GM12873 (cell line): ENCODE data around the gene PRB4.

Experiments
- TF ChIP-seq, protein P1 (sequence below): IDR thresholded peaks from 2 replicates; pipeline ENCODE4 v1.5.1; 2012; ENCODE audit warnings: low read depth, mild to moderate bottlenecking, moderate library complexity, low read length, control low read depth; ENCODE audit not compliant: insufficient read depth; ENCODE audit errors: missing control alignments

Gene PRB4

DNA sequence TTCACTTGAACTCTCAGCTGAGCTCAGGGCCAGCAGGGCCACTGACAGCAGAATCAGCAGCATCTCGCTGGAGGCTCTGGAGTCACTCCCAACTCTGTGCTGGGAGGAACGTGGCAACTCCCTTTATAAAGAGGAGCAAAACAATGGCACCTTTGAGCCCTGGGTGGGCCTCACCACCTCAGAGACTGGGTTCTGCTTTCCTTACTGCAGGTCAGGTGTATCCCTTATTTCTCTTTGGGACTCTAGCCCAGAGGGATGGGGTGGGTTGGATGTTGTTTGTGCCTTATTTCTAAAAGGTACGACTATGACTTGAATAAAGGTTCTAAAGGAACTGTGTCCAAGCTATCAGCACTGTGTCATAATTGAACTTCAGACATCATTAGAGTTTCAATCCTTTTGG is at the start of gene PRB4:
Gene PRB4, minus strand, starts transcription at position 101 of the 400 bp plus-strand sequence. Its CDS starts 38 bp downstream, at position 63.
- TF ChIP-seq, protein P1, sequence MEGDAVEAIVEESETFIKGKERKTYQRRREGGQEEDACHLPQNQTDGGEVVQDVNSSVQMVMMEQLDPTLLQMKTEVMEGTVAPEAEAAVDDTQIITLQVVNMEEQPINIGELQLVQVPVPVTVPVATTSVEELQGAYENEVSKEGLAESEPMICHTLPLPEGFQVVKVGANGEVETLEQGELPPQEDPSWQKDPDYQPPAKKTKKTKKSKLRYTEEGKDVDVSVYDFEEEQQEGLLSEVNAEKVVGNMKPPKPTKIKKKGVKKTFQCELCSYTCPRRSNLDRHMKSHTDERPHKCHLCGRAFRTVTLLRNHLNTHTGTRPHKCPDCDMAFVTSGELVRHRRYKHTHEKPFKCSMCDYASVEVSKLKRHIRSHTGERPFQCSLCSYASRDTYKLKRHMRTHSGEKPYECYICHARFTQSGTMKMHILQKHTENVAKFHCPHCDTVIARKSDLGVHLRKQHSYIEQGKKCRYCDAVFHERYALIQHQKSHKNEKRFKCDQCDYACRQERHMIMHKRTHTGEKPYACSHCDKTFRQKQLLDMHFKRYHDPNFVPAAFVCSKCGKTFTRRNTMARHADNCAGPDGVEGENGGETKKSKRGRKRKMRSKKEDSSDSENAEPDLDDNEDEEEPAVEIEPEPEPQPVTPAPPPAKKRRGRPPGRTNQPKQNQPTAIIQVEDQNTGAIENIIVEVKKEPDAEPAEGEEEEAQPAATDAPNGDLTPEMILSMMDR = no peak

DNA sequence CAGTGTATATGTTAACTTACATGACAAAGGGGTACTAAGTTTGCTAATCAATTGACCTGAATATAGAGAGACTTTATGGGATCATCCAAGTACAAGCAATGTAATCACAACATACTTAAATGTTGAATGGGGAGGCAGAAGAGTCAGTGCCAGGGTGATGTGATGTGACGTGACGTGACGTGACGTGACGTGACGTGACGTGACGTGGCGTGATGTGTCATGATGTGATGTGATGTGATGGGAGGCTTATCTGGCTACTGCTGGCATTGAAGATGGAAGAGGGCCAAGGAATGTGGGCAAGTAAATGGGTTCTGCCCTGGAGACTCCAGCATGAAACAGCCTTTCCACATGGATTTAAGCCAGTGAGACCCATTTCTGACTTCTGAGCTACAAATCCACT is 38.2 kb upstream of the PRB4 start:
- TF ChIP-seq, protein P1 = no peak

DNA sequence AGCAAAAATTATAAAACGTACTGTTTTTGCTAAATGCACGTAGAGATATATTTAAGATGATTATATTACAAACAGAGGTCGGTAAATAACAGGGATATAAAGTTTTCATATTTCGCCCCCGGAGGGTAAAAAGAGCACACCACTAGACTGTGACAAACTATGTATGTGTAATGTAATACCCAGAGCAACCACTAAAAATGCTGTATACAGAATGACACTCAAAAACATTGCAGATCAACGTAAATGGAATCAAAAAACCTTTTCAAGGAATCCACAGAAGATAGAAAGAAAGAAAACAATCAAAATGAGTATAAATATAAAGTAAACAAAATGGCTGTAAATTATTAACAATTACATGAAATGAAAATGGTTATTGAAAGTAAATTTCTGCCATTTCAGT is 37.6 kb upstream of the PRB4 start:
- TF ChIP-seq, protein P1 = peak; percentile 36

DNA sequence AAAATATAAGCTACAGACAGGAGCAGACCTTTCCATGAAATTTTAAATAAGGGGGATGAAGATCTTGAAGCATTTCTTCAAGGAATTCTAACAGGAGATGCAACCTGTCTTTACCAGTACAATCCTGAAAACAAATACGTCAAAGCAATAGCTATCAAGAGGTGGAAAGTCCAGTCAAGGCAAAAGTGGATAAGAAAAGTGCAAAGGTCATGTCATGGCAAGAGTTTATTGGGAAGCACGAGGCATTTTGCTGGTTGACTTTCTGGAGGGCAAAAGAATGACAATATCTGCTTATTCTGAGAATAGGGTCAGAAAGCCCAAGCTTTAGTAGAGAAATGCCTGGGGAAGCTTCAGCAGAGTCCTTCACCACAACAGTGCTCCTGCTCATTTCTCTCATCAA is 34.3 kb upstream of the PRB4 start:
- TF ChIP-seq, protein P1 = no peak

DNA sequence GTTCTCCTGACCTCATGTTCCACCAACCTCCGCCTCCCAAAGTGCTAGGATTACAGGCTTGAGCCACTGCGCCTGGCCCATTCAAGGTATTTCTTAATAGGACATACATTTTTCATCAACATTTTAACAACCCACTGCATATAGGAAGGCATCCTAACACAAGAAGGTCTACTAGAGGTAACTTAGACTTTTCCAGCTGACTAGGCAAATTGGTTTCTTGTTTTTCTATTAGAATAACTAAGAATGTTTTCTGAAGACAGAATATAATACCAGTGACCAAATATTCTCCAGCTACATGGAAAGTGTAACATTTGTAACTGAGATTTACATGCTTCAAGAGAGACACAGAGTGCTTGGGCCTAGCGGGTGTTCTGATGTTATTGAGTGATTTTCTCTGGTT is 14.2 kb upstream of the PRB4 start:
- TF ChIP-seq, protein P1 = no peak

DNA sequence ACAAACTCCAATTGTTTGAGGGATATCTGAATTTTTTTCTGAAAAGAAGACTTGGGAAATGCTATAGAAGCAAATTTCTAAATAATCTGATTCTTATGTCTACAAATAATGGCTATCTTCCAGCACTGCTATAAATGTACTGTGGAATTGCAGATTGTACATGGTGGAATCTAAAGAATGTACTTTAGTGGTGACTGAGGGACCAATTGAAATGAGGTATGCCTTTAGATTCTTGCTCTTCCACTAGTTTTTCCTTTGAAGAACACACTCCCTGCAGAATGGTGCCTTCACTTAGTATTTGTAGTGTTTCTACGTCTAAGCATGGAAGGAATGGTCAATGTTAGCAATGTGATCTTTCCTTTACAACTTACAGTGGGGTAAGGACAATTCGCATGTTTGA is 11.7 kb upstream of the PRB4 start:
- TF ChIP-seq, protein P1 = no peak

DNA sequence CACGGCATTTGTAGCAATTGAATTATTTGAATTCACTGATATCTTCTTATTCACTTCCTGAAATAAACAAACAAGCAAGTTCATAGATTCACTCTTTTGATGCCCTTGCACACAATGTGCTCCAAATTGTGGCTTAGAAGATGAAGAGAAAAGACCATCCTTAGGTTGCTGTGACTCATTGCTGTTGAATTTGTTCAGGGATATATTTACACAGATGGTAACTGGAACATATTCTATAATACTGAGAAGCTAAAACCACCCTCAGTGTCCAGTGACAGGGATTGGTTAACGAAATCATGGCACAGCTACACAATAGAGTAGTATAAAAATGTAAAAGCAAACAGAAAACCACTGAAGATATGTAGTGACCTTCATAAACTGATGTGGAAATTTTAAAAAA is 3.1 kb downstream of the PRB4 start:
- TF ChIP-seq, protein P1 = no peak

DNA sequence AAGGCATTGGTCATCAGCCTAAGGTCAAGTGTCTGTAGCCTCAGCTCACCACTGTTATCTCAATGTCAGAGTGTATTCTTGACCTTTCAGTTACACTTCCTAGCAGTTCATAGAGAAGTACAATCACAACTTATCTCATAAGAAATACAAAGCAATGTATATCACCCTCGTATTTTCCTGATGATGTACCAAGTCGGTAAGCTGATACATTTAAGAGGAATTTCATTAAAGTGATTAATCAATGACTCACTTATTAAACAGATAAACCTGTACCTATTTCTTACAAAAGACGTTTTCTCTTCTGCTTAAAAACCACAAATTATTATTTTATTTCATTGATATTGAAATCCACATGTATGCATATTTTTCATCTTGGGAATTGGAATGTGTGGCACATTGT is 36.8 kb downstream of the PRB4 start:
- TF ChIP-seq, protein P1 = no peak
